Activated CD8-positive, alpha-beta memory T cell treated with anti-CD3 and anti-CD28 coated beads for 36 hours (primary cell): ENCODE data around the gene LSR. TPM values are rescaled to one million over a fixed set of nuclear protein-coding genes. Genes with fewer than 3 reads are reported as not detected.
"Not testable (repeated sequence)": the region's sequence is repeated elsewhere in the genome, so short reads cannot be mapped to it uniquely, and the experiment has no call there.

Experiments used
- CTCF ChIA-PET: fragments of 350-600 bp; sonication (Branson Sonifier 250); formaldehyde crosslinking; loops from one replicate; lab custom pipeline; 2021; ENCODE audit warnings: antibody characterized with exemption; lab: Charles Lee
- POLR2A ChIA-PET: fragments of 350-600 bp; sonication (Branson Sonifier 250); formaldehyde crosslinking; loops from one replicate; lab custom pipeline; 2021; ENCODE audit warnings: antibody characterized with exemption; lab: Charles Lee
- total RNA-seq, 2 experiments: library from RNA; stranded (reverse); gene quantifications; one replicate each; pipeline ENCODE4 v1.2.3, GENCODE V29; 2021

Gene LSR
- total RNA-seq, 2 experiments from 2014 or later = 25.1 to 25.3 TPM

DNA sequence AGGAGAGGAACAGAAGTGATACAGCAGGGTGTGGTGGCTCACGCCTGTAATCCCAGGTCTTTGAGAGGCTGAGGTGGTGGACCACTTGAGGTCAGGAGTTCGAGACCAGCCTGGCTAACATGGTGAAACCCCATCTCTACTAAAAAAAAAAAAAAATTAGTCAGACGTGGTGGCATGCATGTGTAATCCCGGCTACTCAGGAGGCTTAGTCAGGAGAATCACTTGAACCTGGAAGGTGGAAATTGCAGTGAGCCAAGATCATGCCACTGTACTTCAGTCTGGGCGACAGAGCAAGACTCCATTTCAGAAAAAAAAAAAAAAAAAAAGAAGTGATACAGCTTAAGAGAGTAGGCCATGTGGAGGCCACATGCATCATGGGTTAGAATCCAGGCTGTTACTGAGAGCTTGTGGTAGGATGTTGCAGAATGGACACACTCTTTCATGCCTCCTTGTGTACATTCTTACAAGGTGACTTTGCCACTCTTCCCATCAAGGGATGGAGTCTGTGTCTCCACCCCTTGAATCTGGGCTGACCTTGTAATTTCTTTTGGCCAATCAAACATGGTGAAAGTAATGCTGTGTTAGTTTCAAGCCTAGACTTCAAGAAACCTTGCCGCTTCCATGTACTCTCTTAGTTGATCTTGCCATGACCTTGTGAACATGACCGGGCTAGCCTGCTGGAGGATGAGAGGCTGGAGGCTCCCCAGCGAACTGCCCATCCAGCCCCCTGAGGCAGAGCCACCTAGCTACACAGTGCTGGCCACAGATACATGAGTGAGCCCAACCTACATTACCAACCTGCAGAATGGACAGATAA lies 32.6 kb upstream of the LSR start:
- POLR2A ChIA-PET = no interaction called here
- CTCF ChIA-PET = interaction anchor here (1.8 kb wide), 1 partner anchor 17 kb away, joined by 5 read pairs; no protein-coding TSS in a partner anchor

DNA sequence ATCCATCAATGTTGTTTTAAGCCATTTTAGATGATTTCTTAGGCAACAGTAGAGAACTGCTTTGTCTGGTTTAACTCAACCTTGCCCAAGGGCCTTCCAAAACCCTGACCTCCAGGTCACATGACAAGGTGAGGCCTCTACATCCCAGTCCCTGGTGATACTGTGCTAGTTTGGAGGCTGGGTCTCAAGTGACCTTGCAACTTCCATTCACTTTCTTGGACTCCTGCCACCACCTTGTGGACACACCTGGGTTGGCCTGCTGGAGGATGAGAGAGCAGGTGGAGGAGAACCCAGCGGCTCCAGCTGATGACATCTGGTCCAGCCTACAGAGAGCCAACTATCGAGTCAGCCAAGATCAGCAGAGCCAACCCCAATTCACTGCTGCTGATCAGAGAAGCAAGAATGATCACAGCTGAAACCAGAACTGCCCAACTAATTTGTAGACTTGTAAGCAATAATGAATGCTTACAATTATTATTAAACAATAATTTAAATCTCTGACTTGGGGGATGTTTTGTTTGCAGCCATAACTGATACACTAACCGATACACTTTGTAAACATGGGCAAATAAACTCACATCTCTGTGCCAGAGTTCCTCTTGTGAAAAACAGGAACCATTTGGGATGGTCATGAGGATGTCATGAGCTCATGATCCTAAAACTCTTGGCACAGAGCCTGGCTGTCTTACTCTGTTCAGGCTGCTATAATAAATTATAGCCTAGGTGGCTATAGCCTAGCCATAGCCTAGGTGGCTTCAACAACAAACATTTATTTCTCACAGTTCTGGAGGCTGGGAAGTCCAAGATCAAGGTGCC lies 31.8 kb upstream of the LSR start:
- CTCF ChIA-PET = interaction anchor here (0.7 to 1.2 kb wide), 2 partner anchors 25 to 865 kb away, joined by 3 read pairs; no protein-coding TSS in a partner anchor
- POLR2A ChIA-PET = interaction anchor here (0.9 kb wide), 1 partner anchor 63 kb away, joined by 3 read pairs; no protein-coding TSS in a partner anchor

DNA sequence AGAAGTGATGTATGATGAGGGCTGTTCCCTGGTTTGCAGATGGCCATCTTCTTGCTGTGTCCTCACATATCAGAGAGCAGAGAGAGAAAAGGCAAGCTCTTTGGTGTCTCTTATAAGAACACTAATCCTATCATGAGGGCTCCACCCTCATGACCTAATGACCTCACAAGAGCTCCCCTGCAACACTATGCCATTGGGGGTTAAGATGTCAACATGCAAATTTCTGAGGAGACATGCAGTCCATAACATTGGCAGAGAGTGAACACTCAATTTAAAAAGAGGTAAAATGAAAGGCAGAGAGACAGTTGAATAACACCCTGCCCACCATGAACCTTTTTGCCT lies 31.2 kb upstream of the LSR start:
- ChIA-PET CTCF (interaction anchor here (0.7 to 1.2 kb wide), 2 partner anchors 26 to 866 kb away, joined by 3 read pairs; no protein-coding TSS in a partner anchor), POLR2A (interaction anchor here (0.9 kb wide), 1 partner anchor 64 kb away, joined by 3 read pairs; no protein-coding TSS in a partner anchor)

DNA sequence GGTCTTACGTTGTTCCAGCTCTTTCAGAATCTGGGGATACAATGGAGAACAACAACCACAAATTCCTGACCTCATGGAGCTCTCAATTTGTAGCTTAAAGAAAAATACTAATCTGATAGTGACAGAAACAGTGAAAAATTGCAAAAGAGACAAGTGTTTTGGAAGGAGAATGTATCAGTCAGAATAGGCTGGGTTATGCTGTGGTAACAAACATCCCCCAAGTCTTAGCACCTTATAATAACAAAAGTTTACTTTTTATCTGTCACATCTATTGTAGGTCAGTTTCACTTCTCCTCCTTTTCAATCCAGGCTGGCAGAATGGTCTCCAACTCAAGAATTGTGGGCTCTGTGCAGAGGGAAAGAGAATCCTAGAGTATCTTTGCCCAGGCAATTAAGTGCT lies 29.8 kb upstream of the LSR start:
- ChIA-PET POLR2A (no interaction called here), CTCF (interaction anchor here (0.6 kb wide), 1 partner anchor 52 kb away, joined by 3 read pairs; no protein-coding TSS in a partner anchor)

DNA sequence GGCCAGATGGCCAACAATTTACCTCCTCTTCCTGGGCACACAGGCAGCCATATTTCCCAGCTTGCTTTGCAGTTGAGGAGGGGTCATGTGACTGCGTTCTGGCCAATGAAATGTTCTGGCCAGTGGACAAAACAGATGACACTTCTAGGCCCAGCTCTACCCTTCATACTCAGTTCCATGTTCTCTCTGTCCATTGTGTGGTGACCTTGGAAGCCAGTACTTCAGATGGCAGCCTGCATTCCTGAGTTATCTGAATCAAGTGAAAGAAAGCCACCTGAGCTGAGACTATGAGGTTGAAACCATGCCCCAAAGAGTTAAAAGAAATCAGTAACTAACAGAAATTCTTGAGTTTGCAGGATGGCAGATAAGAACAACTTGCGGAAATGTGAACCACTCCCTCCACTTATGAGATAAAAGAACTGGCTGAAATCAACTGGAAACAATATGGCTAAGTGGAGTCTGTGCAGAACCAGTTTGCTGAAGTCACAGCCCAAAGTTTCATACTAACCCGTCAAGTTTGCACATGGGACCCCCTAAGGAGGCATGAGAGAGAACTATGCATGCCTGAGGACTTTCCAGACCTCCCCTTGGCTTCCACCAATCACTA lies 28.4 kb upstream of the LSR start:
- ChIA-PET POLR2A (no interaction called here), CTCF (no interaction called here)

DNA sequence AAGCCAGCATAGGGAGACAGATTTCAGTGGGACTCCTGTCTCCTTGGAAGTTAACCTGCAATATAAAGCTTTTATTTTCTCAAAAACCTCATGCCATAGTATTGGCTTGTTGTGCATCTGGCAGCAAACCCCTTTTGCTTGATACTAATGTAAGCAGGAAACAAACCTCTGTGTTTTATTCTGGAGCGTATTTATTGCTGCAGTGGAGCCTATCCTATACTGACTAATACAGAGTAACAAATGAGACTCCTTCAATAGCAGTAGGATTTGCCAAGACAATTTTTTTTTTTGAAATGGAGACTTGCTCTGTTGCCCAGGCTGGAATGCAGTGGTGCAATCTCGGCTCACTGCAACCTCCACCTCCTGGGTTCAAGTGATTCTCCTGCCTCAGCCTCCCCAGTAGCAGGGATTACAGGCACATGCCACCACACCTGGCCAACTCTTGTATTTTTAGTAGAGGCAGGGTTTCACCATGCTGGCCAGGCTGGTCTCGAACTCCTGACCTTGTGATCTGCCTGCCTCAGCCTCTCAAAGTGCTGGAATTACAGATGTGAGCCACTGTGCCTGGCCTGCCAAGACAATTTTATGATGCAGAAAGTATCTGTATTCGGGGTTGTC lies 27.7 kb upstream of the LSR start:
- POLR2A ChIA-PET = not testable (repeated sequence)
- CTCF ChIA-PET = interaction anchor here (0.7 kb wide), 1 partner anchor 118 kb away, joined by 3 read pairs; no protein-coding TSS in a partner anchor

DNA sequence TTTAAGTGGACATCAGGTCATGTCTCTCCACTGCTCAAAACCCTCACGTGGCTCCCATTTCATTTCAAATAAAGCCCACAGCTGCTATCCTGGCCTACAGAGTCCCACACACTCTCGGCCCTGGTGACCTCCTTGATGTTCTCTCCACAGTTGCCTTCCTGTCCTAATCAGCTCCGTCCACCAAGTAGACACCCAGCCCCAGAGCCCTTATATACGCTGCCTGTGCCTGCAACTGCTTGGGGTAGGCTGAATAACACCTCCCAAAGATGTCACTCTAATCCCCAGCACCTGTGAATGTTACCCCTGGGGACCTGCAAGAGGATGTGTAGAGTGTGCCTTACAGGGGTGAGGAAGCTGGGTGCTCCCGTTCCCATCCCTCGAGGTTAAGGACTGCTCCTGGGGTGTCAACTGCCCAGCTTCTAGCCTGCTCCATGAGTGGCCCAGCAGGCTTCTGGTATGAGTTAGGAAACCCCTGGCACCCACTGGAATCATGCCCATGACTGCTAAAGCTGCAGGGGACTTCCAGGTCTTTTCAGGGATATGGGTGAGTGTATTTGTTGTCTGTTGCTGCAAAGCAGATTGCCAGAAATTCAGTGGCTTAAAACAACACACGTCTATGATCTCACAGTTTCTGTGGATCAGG lies 26.3 kb upstream of the LSR start:
- ChIA-PET CTCF (interaction anchor here (1.3 kb wide), 1 partner anchor 155 kb away, joined by 4 read pairs; no protein-coding TSS in a partner anchor), POLR2A (no interaction called here)

DNA sequence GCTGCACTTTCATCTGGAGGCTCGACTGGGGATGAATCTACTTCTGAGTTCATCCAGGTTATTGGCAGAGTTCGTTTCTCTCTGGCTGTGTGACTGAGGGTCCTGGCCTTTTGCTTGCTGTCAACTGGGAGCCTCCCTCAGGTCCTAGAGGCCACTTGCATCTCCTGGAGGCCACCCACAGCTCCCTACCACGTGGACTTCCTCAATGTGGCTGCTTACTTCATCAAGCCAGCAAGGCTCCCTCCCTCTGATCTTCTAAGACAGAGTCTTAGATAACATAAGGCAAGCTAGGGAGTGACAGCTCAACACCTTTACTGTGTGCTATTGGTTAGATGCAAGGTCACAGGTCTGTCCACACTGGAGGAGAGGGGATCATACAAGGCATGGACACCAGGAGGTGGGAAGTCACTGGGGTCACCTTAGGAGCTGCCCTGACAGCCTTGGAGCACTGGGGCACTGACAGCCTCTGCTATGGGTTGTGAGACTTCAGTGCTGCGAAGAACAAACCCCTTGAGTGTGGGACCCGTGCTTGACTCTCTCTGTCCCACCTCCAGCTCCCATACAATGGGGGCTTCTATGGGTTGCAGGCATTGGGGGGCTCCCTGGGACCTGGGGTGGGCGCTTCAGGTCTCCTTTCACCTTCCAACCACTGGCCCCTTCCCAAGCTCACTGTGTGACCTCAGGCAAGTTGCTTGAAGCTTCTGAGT lies 25.6 kb upstream of the LSR start:
- POLR2A ChIA-PET = no interaction called here
- CTCF ChIA-PET = interaction anchor here (1.3 kb wide), 1 partner anchor 156 kb away, joined by 4 read pairs; no protein-coding TSS in a partner anchor

DNA sequence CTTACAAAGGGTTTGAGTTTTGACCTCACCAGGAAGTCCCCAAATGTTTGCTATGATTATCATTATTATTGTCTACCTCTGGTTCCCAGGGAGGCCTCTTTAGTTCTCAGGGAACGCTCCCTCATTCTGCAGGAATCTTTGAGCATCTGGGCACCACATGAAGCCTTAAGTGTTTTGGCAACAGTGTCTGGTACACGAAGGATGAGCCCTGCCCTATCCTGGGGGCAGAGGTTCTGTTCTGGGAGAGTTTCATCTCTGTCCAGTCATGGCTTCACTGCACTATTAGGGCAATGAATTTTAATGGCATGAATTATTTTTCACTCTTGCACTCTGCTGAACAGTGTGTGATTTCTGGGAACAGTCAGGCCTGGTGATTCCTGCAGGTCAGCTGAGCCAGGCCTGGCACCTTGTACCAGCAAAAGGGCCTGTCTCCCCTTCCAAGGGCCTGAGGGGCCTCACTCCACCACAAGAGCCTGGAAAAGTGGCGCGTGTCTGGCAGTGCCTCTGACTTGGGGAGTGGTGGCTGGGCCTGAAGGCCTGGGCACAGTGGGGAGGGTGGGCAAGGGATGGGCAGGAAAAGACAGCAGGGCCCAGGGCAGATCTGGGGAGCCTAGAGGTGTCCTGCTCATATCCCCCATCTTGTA lies 24.8 kb upstream of the LSR start:
- ChIA-PET POLR2A (no interaction called here), CTCF (interaction anchor here (1.3 kb wide), 1 partner anchor 157 kb away, joined by 4 read pairs; no protein-coding TSS in a partner anchor)

DNA sequence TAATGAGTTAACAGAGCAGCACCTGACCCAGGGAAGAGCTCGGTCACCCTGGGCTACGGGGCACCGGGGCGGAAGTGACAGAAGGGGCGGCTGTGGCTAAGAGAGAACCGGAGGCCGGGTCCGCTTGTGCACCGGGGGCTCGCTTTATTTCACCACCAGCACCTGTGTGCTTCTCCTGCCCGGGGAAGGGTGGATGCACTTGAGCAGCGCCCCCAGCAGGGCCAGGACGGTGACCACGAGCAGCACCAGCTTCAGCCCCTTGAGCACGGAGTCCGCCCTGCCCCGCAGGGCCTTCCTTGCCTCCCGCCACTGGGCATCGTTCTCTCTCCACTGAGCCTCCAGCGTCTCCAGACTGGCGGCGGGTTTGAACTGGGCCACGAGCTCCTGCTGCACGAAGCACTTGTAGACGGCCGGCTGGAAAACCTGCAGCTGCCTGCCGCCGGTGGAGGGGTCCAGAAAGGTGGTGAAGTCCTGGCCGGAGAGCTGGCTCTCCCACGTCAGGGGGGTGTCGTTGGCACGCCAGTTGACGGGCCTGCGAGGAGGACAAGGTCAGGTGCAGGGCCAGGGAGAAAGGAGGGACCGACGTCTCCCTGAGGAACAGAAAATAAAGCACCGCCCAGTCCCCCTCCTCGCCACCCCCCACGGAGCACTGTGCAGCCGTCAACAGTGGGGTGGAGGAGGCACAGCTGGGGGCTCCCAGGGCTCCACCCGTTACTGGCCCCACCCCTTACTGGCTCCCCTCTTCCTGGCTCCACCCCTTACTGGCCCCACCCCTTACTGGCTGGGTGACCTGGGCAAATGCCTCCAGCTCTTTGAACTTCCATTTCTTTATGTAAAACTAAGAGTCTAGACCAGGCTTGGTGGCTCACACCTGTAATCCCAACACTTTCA lies 23.9 kb upstream of the LSR start:
- ChIA-PET POLR2A (no interaction called here), CTCF (interaction anchor here (1.1 kb wide), 1 partner anchor 71 kb away, joined by 3 read pairs; no protein-coding TSS in a partner anchor)

DNA sequence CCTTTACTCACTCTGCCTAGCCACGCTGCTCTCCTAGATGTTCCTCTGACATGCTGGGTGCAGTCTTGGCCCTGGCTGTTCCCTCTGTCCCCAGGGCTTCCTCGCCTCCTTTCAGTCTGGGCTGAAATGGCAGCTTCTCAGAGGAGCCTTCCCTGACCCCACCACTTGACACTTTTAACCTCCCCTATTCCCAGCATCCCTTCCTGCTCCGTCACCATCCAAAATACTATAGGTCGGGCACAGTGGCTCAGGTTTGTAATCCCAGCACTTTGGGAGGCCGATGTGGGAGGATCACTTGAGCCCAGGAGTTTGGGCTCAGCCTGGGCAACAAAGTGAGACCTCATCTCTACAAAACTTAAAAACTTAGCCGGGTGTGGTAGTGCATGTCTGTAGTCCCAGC lies 22.9 kb upstream of the LSR start:
- CTCF ChIA-PET = no interaction called here
- POLR2A ChIA-PET = no interaction called here

DNA sequence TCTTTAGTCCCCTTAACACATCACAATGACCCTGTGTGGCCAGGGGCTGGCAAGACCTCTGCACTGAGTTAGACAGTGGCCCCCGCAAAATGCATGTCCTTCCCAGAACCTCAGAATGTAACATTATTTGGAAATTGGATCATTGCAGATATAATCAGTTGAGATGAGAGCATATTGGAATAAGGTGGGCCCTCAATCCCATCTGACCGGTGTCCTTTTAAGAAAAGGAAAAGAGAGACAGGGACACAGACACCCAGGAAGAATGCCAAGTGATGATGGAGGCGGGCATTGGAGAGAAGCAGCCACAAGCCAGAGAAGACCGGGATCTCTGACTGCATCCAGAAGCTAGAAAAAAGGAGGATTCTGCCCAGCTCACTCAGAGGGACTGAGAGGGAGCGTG lies 22.1 kb upstream of the LSR start:
- ChIA-PET CTCF (no interaction called here), POLR2A (no interaction called here)

DNA sequence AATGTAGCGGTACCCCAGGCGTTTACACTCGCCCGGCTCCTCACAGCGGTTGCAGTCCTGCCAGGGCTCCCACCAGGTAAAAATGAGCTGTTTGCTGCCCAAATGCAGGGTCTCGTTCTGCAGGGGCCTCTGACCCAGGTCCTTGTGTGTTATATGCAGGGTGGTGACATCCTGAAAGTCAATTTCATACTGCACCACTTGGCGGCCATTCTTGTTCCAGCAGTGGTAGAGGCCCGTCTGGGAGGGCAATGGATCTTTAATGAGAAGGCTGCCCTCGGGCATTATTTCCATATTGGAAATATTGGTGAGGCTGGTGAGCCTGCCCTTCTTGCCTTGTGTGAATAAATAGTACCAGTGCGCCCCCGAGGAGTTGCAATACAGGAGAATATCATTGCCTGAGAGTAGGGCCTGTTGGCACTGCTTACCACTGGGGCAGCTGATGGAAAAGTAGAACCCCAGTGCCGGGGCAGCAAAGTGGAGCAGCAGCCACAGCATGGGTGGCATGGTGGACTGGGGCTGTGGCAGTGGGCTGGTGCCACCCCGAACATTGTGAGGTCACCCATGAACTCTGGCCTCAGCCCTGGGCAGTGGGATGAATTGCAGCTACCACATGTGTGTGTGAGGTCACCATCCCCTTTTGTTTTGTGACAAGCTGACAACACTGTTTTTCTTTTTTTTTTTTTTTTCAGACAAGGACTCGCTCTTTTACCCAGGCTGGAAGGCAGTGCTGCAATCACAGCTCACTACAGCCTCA lies 20.4 kb upstream of the LSR start, which contains the start of gene FAM187B:
FAM187B (minus strand) TSS at position 563 of the 754 bp plus-strand sequence; CDS start at position 504, 59 bp downstream.
- POLR2A ChIA-PET = no interaction called here
- CTCF ChIA-PET = no interaction called here

DNA sequence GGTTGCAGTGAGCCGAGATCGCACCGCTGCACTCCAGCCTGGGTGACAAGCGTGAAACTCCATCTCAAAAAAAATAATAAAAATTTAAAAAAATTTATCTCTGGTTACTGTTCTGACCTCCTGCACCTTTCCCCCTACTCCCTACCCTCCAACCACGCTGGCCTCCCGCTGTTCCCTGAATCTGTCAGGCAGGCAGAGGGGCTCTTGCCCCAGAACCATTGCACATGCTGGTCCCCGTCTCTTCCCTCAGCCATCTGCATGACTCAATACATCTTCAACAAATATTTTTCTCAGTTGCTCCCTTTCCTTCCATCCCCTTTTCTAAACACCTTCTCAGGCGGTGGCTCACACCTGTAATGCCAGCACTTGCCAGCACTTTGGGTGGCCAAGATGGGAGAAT lies 19.2 kb upstream of the LSR start:
- POLR2A ChIA-PET = no interaction called here
- CTCF ChIA-PET = no interaction called here

DNA sequence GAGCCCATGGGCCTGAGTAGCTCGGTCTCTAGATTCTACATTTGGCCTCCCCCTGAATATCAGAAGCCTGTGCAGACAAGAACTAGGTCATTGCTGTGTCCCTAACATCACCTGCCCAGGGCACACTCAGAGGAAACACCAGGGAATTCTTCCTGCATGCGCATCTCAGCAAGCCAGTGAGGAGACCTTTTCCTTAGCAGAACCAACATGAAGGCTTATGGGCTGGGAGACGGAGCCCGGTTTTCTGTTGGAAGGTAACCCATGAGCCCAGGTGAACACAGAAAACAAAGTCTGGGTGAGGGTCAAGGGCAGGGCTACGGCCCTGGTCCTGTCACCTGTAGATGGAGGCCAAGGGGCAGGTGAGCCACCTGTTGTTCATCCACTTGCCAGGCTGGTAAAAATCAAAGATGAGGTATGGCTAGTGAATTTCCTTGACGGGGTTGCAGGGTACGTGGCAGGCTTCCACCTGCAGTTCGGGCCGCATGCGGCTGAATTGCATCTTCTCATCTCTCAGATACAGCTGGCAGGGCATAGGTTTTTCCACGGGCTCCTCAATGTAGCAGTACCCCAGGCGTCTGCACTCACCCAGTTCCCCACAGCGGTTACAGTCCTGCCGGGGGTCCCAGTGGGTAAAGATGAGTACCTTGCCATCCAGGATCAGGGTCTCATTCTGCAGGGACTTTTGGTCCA lies 16.7 kb upstream of the LSR start:
- ChIA-PET CTCF (no interaction called here), POLR2A (interaction anchor here (0.7 kb wide), 1 partner anchor 78 kb away, joined by 3 read pairs; no protein-coding TSS in a partner anchor)
